CD4-positive, alpha-beta memory T cell (primary cell): ENCODE results near the gene CYSLTR2. TPM values are rescaled to one million over a fixed set of nuclear protein-coding genes. Genes with fewer than 3 reads are reported as not detected.

Source experiments
- CTCF ChIA-PET: fragments of 350-600 bp; sonication (Branson Sonifier 250); formaldehyde crosslinking; loops from one replicate; lab custom pipeline; 2021; ENCODE audit warnings: inconsistent platforms; ENCODE audit not compliant: partially characterized antibody; lab: Charles Lee
- POLR2A ChIA-PET: fragments of 350-600 bp; sonication (Branson Sonifier 250); formaldehyde crosslinking; loops from one replicate; lab custom pipeline; 2021; ENCODE audit not compliant: partially characterized antibody; lab: Charles Lee
- DNase-seq, 5 donors: peaks; one replicate each; pipeline versions ENCODE4 v3.0.0 to v3.0.0-alpha.2; 2020 to 2022; ENCODE audit warnings: mixed read lengths in 1 of 5
- H3K27ac ChIP-seq: one replicate; pipeline ENCODE4 v1.7.0; 2013; ENCODE audit warnings: low read depth, low read length
- H3K27me3 ChIP-seq: 2 replicates; pipeline ENCODE4 v1.7.0; 2013; ENCODE audit warnings: mild to moderate bottlenecking, low read length, moderate library complexity; ENCODE audit not compliant: insufficient read depth
- H3K36me3 ChIP-seq: 2 replicates; pipeline ENCODE4 v1.7.0; 2013; ENCODE audit warnings: mild to moderate bottlenecking, low read length, moderate library complexity; ENCODE audit not compliant: insufficient read depth
- H3K4me1 ChIP-seq: 2 replicates; pipeline ENCODE4 v1.7.0; 2013; ENCODE audit warnings: mild to moderate bottlenecking, low read length, moderate library complexity; ENCODE audit not compliant: insufficient read depth
- H3K4me3 ChIP-seq, 2 donors: one replicate each; pipeline ENCODE4 v1.7.0; 2013; ENCODE audit warnings: low read length in 2 of 2, mild to moderate bottlenecking in 1 of 2
- H3K9me3 ChIP-seq, 2 donors: one replicate each; pipeline ENCODE4 v1.7.0; 2013; ENCODE audit warnings: low read length in 2 of 2, control low read depth in 1 of 2; ENCODE audit not compliant: control insufficient read depth in 1 of 2
- H3K27ac Mint-ChIP-seq, 7 donors: one replicate each; pipeline ENCODE4 v1.8.0; 2020 to 2021; ENCODE audit warnings: mixed read lengths in 7 of 7, mild to moderate bottlenecking in 6 of 7, inconsistent platforms in 3 of 7, moderate library complexity in 3 of 7
- H3K27me3 Mint-ChIP-seq, 2 donors: one replicate each; pipeline ENCODE4 v1.8.0; 2020 to 2021; ENCODE audit warnings: mixed read lengths in 2 of 2
- H3K36me3 Mint-ChIP-seq, 2 donors: one replicate each; pipeline ENCODE4 v1.8.0; 2020 to 2021; ENCODE audit warnings: mixed read lengths in 2 of 2, inconsistent platforms in 1 of 2, mild to moderate bottlenecking in 1 of 2
- H3K4me1 Mint-ChIP-seq, 4 donors: one replicate each; pipeline ENCODE4 v1.8.0; 2020 to 2021; ENCODE audit warnings: mixed read lengths in 4 of 4, mild to moderate bottlenecking in 1 of 4
- H3K4me3 Mint-ChIP-seq, 8 donors: one replicate each; pipeline ENCODE4 v1.8.0; 2020 to 2021; ENCODE audit warnings: mixed read lengths in 8 of 8, mild to moderate bottlenecking in 7 of 8, moderate library complexity in 6 of 8, inconsistent platforms in 3 of 8
- H3K9me3 Mint-ChIP-seq, 8 donors: one replicate each; pipeline ENCODE4 v1.8.0; 2020 to 2021; ENCODE audit warnings: mixed read lengths in 8 of 8, mild to moderate bottlenecking in 5 of 8, inconsistent platforms in 3 of 8, moderate library complexity in 1 of 8
- intact Hi-C: fragments of 100-400 bp; cut with micrococcal nuclease; formaldehyde crosslinking; loops from one replicate; pipeline ENCODE4 v1.15.1; 2023
- polyA plus RNA-seq, 2 donors: library from polyadenylated mRNA; unstranded; fragments of 300-500 nt; fragmentation: Illumina TruSeq; gene quantifications; one replicate each; pipeline ENCODE4 v1.2.3, GENCODE V29; 2021
- total RNA-seq, 2 experiments: library from RNA; stranded (reverse); gene quantifications; one replicate each; pipeline ENCODE4 v1.2.3, GENCODE V29; 2021

The CYSLTR2 gene
- total and polyA plus RNA-seq, 4 experiments from 2014 or later: 0.68 to 3.7 (median 3.3) TPM

GRCh38 chr13:48626077-48626449, 27.7 kb upstream of the CYSLTR2 start:
- no peak overlapping the region for H3K4me3 ChIP-seq
- CTCF ChIA-PET: no interaction called here

GRCh38 chr13:48626726-48627451, 26.8 kb upstream of the CYSLTR2 start:
- Mint-ChIP-seq H3K4me3 (no peak overlapping the region), H3K27me3 (peaks cover 0 to 2% of the 10 kb centered on the region in 2 donors), H3K36me3 (no peaks in the 10 kb centered on the region), H3K27ac (no peak overlapping the region), H3K4me1 (no peaks in the 10 kb centered on the region), H3K9me3 (peaks cover 0 to 15% (median 7%) of the 10 kb centered on the region in 8 donors)
- ChIA-PET POLR2A (no interaction called here), CTCF (no interaction called here)
- intact Hi-C loops: no loop called here
- no peaks in the 10 kb centered on the region for H3K4me1 ChIP-seq
- H3K27me3 ChIP-seq: no peaks in the 10 kb centered on the region
- no peak overlapping the region for H3K4me3 ChIP-seq
- no peaks in the 10 kb centered on the region for H3K36me3 ChIP-seq
- H3K9me3 ChIP-seq: no peaks in the 10 kb centered on the region
- H3K27ac ChIP-seq: no peak overlapping the region
- no peak for DNase-seq

More at GRCh38 chr13:48626077-48626449, 27.7 kb upstream of the CYSLTR2 start:
- Histone ChIP-seq H3K27me3 (no peaks in the 10 kb centered on the region), H3K27ac (no peak overlapping the region), H3K9me3 (peaks cover 0 to 4% of the 10 kb centered on the region in 2 donors), H3K36me3 (no peaks in the 10 kb centered on the region), H3K4me1 (no peaks in the 10 kb centered on the region)
- intact Hi-C loops: no loop called here
- Mint-ChIP-seq H3K27me3 (peaks cover 0 to 2% of the 10 kb centered on the region in 2 donors), H3K27ac (peak overlapping the region in 1 of 7 donors; percentile 8), H3K4me1 (no peaks in the 10 kb centered on the region), H3K9me3 (peaks cover 0 to 23% (median 14%) of the 10 kb centered on the region in 8 donors), H3K36me3 (peaks cover 2 to 5% of the 10 kb centered on the region in 2 donors), H3K4me3 (no peak overlapping the region)
- DNase-seq: no peak
- POLR2A ChIA-PET: no interaction called here

- Histone ChIP-seq H3K4me3 (no peak overlapping the region), H3K27ac (no peak overlapping the region), H3K27me3 (no peaks in the 10 kb centered on the region), H3K9me3 (no peaks in the 10 kb centered on the region), H3K4me1 (no peaks in the 10 kb centered on the region), H3K36me3 (no peaks in the 10 kb centered on the region)
- H3K36me3 Mint-ChIP-seq: peaks cover 4% of the 10 kb centered on the region in 2 donors
- ChIA-PET CTCF (no interaction called here), POLR2A (no interaction called here)
- H3K27ac Mint-ChIP-seq: peak overlapping the region in 1 of 7 donors; percentile 75
- H3K4me3 Mint-ChIP-seq: no peak overlapping the region
- intact Hi-C loops: no loop called here
- no peak for DNase-seq
- peaks cover 2 to 15% (median 8%) of the 10 kb centered on the region in 8 donors for H3K9me3 Mint-ChIP-seq
- H3K27me3 Mint-ChIP-seq: peaks cover 0 to 3% of the 10 kb centered on the region in 2 donors
- H3K4me1 Mint-ChIP-seq: no peaks in the 10 kb centered on the region
Observed at GRCh38 chr13:48629277-48629676, 24.5 kb upstream of the CYSLTR2 start.

- intact Hi-C loops: no loop called here
- no peaks in the 10 kb centered on the region for H3K4me1 ChIP-seq
- no peaks in the 10 kb centered on the region for H3K27me3 ChIP-seq
- no peaks in the 10 kb centered on the region for H3K9me3 ChIP-seq
- no peak overlapping the region for H3K4me3 ChIP-seq
- no peak for DNase-seq
- no peak overlapping the region for H3K27ac ChIP-seq
- Mint-ChIP-seq H3K36me3 (peaks cover 4 to 5% of the 10 kb centered on the region in 2 donors), H3K27me3 (peaks cover 0 to 2% of the 10 kb centered on the region in 2 donors), H3K27ac (no peak overlapping the region), H3K9me3 (peaks cover 2 to 25% (median 18%) of the 10 kb centered on the region in 8 donors), H3K4me1 (no peaks in the 10 kb centered on the region), H3K4me3 (no peak overlapping the region)
- ChIA-PET CTCF (no interaction called here), POLR2A (no interaction called here)
- no peaks in the 10 kb centered on the region for H3K36me3 ChIP-seq
Observed at GRCh38 chr13:48630291-48630690, 23.4 kb upstream of the CYSLTR2 start.

- no peak overlapping the region for H3K27ac Mint-ChIP-seq
- Histone ChIP-seq H3K27ac (no peak overlapping the region), H3K36me3 (no peaks in the 10 kb centered on the region), H3K9me3 (no peaks in the 10 kb centered on the region), H3K27me3 (no peaks in the 10 kb centered on the region), H3K4me1 (no peaks in the 10 kb centered on the region), H3K4me3 (no peak overlapping the region)
- peaks cover 4 to 5% of the 10 kb centered on the region in 2 donors for H3K36me3 Mint-ChIP-seq
- no peaks in the 10 kb centered on the region for H3K4me1 Mint-ChIP-seq
- peaks cover 0 to 1% of the 10 kb centered on the region in 2 donors for H3K27me3 Mint-ChIP-seq
- no peak overlapping the region for H3K4me3 Mint-ChIP-seq
- intact Hi-C loops: no loop called here
- peaks cover 2 to 25% (median 19%) of the 10 kb centered on the region in 8 donors for H3K9me3 Mint-ChIP-seq
- POLR2A ChIA-PET: no interaction called here
- CTCF ChIA-PET: no interaction called here
- no peak for DNase-seq
Observed at GRCh38 chr13:48630773-48631172, 23.0 kb upstream of the CYSLTR2 start.

GRCh38 chr13:48631441-48631840, 22.3 kb upstream of the CYSLTR2 start:
- H3K4me1 ChIP-seq: no peaks in the 10 kb centered on the region
- Mint-ChIP-seq H3K9me3 (peaks cover 2 to 32% (median 25%) of the 10 kb centered on the region in 8 donors), H3K27ac (no peak overlapping the region), H3K4me3 (no peak overlapping the region), H3K4me1 (no peaks in the 10 kb centered on the region), H3K36me3 (peaks cover 8 to 9% of the 10 kb centered on the region in 2 donors), H3K27me3 (peaks cover 0 to 1% of the 10 kb centered on the region in 2 donors)
- POLR2A ChIA-PET: no interaction called here
- CTCF ChIA-PET: interaction anchor here (0.7 kb wide), 1 partner anchor 100 kb away, joined by 3 read pairs; no protein-coding TSS in a partner anchor
- no peak overlapping the region for H3K27ac ChIP-seq
- intact Hi-C loops: no loop called here
- H3K27me3 ChIP-seq: no peaks in the 10 kb centered on the region
- no peak overlapping the region for H3K4me3 ChIP-seq
- peaks cover 0 to 6% of the 10 kb centered on the region in 2 donors for H3K9me3 ChIP-seq
- H3K36me3 ChIP-seq: no peaks in the 10 kb centered on the region
- no peak for DNase-seq

GRCh38 chr13:48633700-48634099, 20.0 kb upstream of the CYSLTR2 start:
- Histone ChIP-seq H3K27ac (no peak overlapping the region), H3K36me3 (no peaks in the 10 kb centered on the region), H3K27me3 (no peaks in the 10 kb centered on the region), H3K9me3 (peaks cover 0 to 7% of the 10 kb centered on the region in 2 donors), H3K4me3 (no peak overlapping the region), H3K4me1 (no peaks in the 10 kb centered on the region)
- Mint-ChIP-seq H3K9me3 (peaks cover 2 to 50% (median 37%) of the 10 kb centered on the region in 8 donors), H3K36me3 (peaks cover 10 to 17% of the 10 kb centered on the region in 2 donors), H3K27me3 (peaks cover 0 to 1% of the 10 kb centered on the region in 2 donors), H3K4me1 (no peaks in the 10 kb centered on the region), H3K4me3 (peak overlapping the region in 1 of 8 donors; percentile 28), H3K27ac (no peak overlapping the region)
- intact Hi-C loops: no loop called here
- DNase-seq: no peak
- POLR2A ChIA-PET: no interaction called here
- CTCF ChIA-PET: no interaction called here
